GM23338 (cell line): ENCODE results near the gene FAM111A. TPM values are rescaled to one million over a fixed set of nuclear protein-coding genes. Genes with fewer than 3 reads are reported as not detected.

Experiments
- ATAC-seq: fragments of 200-7000 bp; cut with Tn5 transposase; 3 replicates; pipeline ENCODE4 v1.9.1; 2020
- DNase-seq: peaks from one replicate; pipeline ENCODE4 v3.0.0-alpha.2; 2015; ENCODE audit warnings: low spot score
- H2AFZ ChIP-seq: fragments of 200-600 bp; sonication (generic); 2 replicates; pipeline ENCODE4 v1.8.0; 2016; ENCODE audit warnings: antibody characterized with exemption, mild to moderate bottlenecking, moderate library complexity
- H3F3A ChIP-seq: fragments of 200-600 bp; sonication (generic); replicated peaks from 2 replicates; pipeline ENCODE4 v1.8.0; 2017; ENCODE audit warnings: antibody characterized with exemption, mixed run types, low read depth
- H3K27ac ChIP-seq: fragments of 200-600 bp; sonication (generic); 2 replicates; pipeline ENCODE4 v1.6.1; 2016; ENCODE audit warnings: low read depth
- H3K27me3 ChIP-seq: fragments of 200-600 bp; sonication (generic); 2 replicates; pipeline ENCODE4 v1.8.0; 2016; ENCODE audit warnings: mild to moderate bottlenecking, mixed run types, moderate library complexity; ENCODE audit not compliant: insufficient read depth
- H3K36me3 ChIP-seq: fragments of 200-600 bp; sonication (generic); 2 replicates; pipeline ENCODE4 v1.8.0; 2016; ENCODE audit warnings: mild to moderate bottlenecking; ENCODE audit not compliant: insufficient read depth
- H3K4me1 ChIP-seq: fragments of 200-600 bp; sonication (generic); 2 replicates; pipeline ENCODE4 v1.8.0; 2016; ENCODE audit warnings: mild to moderate bottlenecking, moderate library complexity; ENCODE audit not compliant: insufficient read depth
- H3K4me2 ChIP-seq: fragments of 200-600 bp; sonication (generic); 2 replicates; pipeline ENCODE4 v1.7.1; 2017; ENCODE audit warnings: mixed run types
- H3K4me3 ChIP-seq: fragments of 200-600 bp; sonication (generic); 2 replicates; pipeline ENCODE4 v1.6.1; 2016; ENCODE audit warnings: mixed run types
- H3K79me2 ChIP-seq: fragments of 200-600 bp; sonication (generic); replicated peaks from 2 replicates; pipeline ENCODE4 v1.8.0; 2017; ENCODE audit warnings: mild to moderate bottlenecking; ENCODE audit not compliant: insufficient read depth
- H3K9me2 ChIP-seq: fragments of 200-600 bp; sonication (generic); 2 replicates; pipeline ENCODE4 v1.8.0; 2017; ENCODE audit not compliant: insufficient read depth
- H4K20me1 ChIP-seq: fragments of 200-600 bp; sonication (generic); replicated peaks from 2 replicates; pipeline ENCODE4 v1.8.0; 2017; ENCODE audit warnings: mild to moderate bottlenecking; ENCODE audit not compliant: insufficient read depth
- H3K27ac Mint-ChIP-seq: 2 replicates; pipeline ENCODE4 v1.8.0; 2020; ENCODE audit warnings: inconsistent platforms, mild to moderate bottlenecking, moderate library complexity, mixed read lengths
- H3K27me3 Mint-ChIP-seq: 3 replicates; pipeline ENCODE4 v1.8.0; 2022; ENCODE audit warnings: low read depth, mild to moderate bottlenecking, moderate library complexity, mixed read lengths, inconsistent platforms; ENCODE audit not compliant: insufficient read depth, poor library complexity
- H3K36me3 Mint-ChIP-seq: 3 replicates; pipeline ENCODE4 v1.8.0; 2021; ENCODE audit warnings: low read depth, mild to moderate bottlenecking, inconsistent platforms, moderate library complexity, mixed read lengths
- H3K4me1 Mint-ChIP-seq: 3 replicates; pipeline ENCODE4 v1.8.0; 2020; ENCODE audit warnings: mild to moderate bottlenecking, inconsistent platforms, mixed read lengths
- H3K4me3 Mint-ChIP-seq: 3 replicates; pipeline ENCODE4 v1.8.0; 2021; ENCODE audit warnings: moderate library complexity, mild to moderate bottlenecking, inconsistent platforms, mixed read lengths
- H3K9me3 Mint-ChIP-seq: 3 replicates; pipeline ENCODE4 v1.8.0; 2020; ENCODE audit warnings: moderate library complexity, mild to moderate bottlenecking, inconsistent platforms, mixed read lengths
- ETS1 ChIP-seq: IDR thresholded peaks from 2 replicates; pipeline ENCODE4 v1.6.1; 2016; ENCODE audit warnings: antibody characterized with exemption
- EZH2 ChIP-seq: fragments of 200-600 bp; sonication (generic); IDR thresholded peaks from one replicate; pipeline ENCODE4 v1.8.0; 2017; ENCODE audit warnings: antibody characterized with exemption, mild to moderate bottlenecking, low read depth; ENCODE audit not compliant: unreplicated experiment
- STAT1 ChIP-seq: IDR thresholded peaks from one replicate; pipeline ENCODE4 v1.6.1; 2016; ENCODE audit warnings: antibody characterized with exemption; ENCODE audit not compliant: unreplicated experiment
- ZNF462 ChIP-seq: fragments of 250-450 bp; sonication (Bioruptor Pico); IDR thresholded peaks from 2 replicates; pipeline ENCODE4 v1.5.0; 2020; ENCODE audit warnings: mild to moderate bottlenecking, moderate library complexity
- polyA plus RNA-seq: library from polyadenylated mRNA; unstranded; fragments of >200 nt; fragmentation: Nextera tagmentation; extraction: Ambion mirVana; gene quantifications from 2 replicates; pipeline ENCODE4 v1.2.1, GENCODE V29; 2016
- total RNA-seq: library from RNA; depleted of rRNA; stranded (reverse); fragments of >200 nt; shearing (Covaris generic); gene quantifications from 2 replicates; pipeline ENCODE4 v1.2.3, GENCODE V29; 2014

The FAM111A gene
- total and polyA plus RNA-seq, 2 experiments from 2014 or later, result 23.0 to 38.1 TPM

GRCh38 chr11:59180168-59180776 lies 37.6 kb downstream of the FAM111A start:
- Histone ChIP-seq H3K27ac (no peak overlapping the region), H2AFZ (no peak overlapping the region), H3K79me2 (peaks cover 25% of the 10 kb centered on the region), H3K27me3 (no peaks in the 10 kb centered on the region), H3K36me3 (no peaks in the 10 kb centered on the region; the same call in 1 of the 2 replicates), H3F3A (no peaks in the 10 kb centered on the region), H3K4me1 (no peaks in the 10 kb centered on the region; the same call in 1 of the 2 replicates), H4K20me1 (peaks cover under 1% of the 10 kb centered on the region; the same call in 1 of the 2 replicates), H3K4me3 (no peak overlapping the region), H3K9me2 (no peaks in the 10 kb centered on the region; the same call in 1 of the 2 replicates), H3K4me2 (no peak overlapping the region)
- H3K4me1 Mint-ChIP-seq, result peaks cover 28% of the 10 kb centered on the region
- no peak overlapping the region for H3K4me3 Mint-ChIP-seq
- no peak; the same call in 2 of the 3 replicates for ATAC-seq
- H3K27ac Mint-ChIP-seq, result no peak overlapping the region
- H3K9me3 Mint-ChIP-seq, result peaks cover 30% of the 10 kb centered on the region
- peaks cover 6% of the 10 kb centered on the region for H3K27me3 Mint-ChIP-seq
- peaks cover 70% of the 10 kb centered on the region for H3K36me3 Mint-ChIP-seq
- DNase-seq, result no peak
- TF ChIP-seq STAT1 (no peak), ZNF462 (no peak), EZH2 (no peak), ETS1 (no peak)
